Adipose tissue (tissue), 3 donors: ENCODE measurements around the gene THAP12. TPM values are rescaled to one million over a fixed set of nuclear protein-coding genes. Genes with fewer than 3 reads are reported as not detected.
"Not testable (repeated sequence)": the region's sequence is repeated elsewhere in the genome, so short reads cannot be mapped to it uniquely, and the experiment has no call there.

Experiments
- H3K27ac ChIP-seq: one replicate; pipeline ENCODE4 v1.5.1; 2013; ENCODE audit warnings: low read depth, low read length
- WGBS, 3 donors: extraction: QIAGEN DNeasy Blood & Tissue Kit; methylation state at CpG; one replicate each; pipeline ENCODE4 v1.1.7; 2013; 5-methylcytosine and 5-hydroxymethylcytosine counted together
- polyA plus RNA-seq, 3 donors: library from polyadenylated mRNA; stranded (reverse); fragments of 200-250 nt; gene quantifications; one replicate each; pipeline ENCODE4 v1.2.3, GENCODE V29; 2013
- donor health status: healthy with polysubstance abuse.
- donor health status: Bipolar disorder and iron deficiency.
- donor health status: healthy.

THAP12 gene
- polyA plus RNA-seq, 3 donors, result 15.2 to 43.6 (median 24.0) TPM

DNA sequence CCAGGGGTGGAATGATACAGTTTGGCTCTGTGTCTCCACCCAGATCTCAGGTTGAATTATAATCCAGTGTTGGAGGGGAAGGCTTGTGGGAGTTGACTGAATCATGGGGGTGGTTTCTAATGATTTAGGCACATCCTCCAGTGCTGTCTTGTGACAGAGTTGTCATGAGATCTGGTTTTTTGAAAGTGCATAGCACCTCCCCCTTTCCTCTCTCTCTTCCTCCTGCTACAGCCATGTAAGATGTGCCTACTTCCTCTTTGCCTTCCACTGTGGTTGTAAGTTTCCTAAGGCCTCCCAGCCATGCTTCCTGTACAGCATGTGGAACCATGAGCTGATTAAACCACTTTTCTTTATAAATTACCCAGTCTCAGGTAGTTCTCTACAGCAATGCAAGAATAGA lies 45.1 kb downstream of the THAP12 start:
- H3K27ac ChIP-seq, result no peak overlapping the region

DNA sequence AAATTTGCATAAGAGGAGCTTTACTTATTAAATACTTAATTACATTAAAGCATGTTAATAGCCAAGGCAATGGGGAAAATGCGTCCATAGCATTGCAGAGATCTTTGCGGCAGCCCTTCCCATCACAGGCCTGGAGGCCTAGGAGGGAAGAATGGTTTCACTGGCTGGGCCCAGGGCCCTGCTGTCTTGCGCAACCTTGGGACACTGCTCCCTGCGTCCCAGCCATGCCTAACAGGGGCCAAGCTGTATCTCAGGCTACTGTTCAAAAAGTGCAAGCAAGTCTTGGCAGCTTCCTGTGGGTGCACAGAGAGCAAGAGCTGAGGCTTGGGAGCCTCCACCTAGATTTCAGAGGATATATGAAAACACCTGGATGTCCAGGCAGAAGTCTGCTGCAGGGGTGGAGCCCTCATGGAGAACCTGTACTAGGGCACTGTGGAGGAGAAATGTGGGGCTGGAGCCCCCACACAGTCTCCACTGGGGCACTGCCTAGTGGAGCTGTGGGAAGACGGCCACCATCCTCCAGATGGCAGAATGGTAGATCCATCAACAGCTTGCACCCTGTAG lies 46.0 kb downstream of the THAP12 start:
- H3K27ac ChIP-seq, result no peak overlapping the region
- WGBS, 3 donors, result 85 to 97% (median 95%) methylated on average over 5 of the region's 5 CpGs

DNA sequence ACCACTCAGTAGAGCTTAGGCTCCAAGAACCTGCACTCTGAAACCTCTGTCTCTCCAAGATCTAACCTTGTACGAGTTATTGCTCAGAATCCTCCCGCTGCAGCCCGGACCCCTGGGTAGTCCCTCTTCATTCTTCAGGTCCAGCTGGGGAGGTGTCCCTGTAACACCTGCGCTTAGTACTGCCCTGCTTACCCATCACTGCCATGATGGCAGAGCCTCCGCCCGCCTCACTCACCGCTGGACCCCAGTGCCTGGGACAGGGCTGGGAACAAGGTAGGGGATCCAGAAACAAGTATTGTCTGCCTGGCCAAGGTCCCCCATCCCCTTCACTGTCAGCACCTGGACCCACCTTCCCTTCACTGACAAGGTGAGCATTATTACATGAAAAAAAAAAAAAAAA lies 50.3 kb downstream of the THAP12 start:
- 96 to 98% (median 96%) methylated on average over 7 of the region's 7 CpGs for WGBS, 3 donors
- H3K27ac ChIP-seq, result no peak overlapping the region

DNA sequence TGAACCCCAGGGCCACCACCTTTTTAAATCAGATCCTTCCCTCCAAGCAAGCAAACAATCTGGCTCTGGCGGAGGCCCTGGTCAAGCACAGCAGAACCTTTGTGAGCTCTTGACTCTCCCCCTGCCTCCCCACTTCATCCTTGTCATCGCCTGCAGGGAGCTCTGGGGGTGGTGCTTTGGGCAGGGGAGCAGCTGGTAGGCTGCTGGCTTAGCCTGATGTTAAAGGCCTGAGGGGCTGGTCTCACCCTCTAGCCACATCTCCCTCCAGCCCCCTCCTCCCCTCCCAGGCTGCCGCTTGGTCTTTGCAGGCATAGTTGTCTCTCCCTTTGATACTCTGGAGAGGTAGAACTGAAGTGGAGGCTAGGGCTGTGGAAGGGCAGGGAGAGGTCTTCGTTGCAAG lies 50.9 kb downstream of the THAP12 start:
- 89 to 94% (median 93%) methylated on average over 4 of the region's 4 CpGs for WGBS, 3 donors
- H3K27ac ChIP-seq, result no peak overlapping the region

DNA sequence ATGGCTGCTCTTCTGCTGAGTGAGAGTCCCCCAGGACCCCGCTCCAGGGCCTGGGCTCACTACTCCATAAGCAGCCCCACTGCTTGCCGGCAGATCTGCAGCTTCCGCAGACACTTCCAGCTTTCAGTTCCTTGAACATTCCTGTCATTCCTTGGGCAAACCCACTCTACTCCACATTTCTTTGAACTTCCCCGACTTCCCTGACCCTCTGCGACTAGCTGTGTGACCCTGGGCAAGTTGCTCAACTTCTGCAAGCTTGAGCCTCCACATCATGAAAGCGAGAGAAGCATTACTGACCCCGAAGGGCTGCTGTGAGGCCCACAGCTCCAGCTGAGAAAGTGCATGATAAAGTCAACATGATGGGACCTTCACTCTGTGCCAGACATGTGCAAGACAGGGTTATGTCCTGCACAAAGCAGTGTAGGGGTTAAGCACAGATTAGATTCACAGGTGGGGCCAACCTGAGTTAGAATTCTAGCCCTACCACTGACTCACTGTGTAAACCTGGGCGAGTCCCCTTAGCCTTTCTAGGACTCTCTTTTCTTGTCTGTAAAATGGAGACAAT lies 51.8 kb downstream of the THAP12 start:
- H3K27ac ChIP-seq, result no peak overlapping the region

DNA sequence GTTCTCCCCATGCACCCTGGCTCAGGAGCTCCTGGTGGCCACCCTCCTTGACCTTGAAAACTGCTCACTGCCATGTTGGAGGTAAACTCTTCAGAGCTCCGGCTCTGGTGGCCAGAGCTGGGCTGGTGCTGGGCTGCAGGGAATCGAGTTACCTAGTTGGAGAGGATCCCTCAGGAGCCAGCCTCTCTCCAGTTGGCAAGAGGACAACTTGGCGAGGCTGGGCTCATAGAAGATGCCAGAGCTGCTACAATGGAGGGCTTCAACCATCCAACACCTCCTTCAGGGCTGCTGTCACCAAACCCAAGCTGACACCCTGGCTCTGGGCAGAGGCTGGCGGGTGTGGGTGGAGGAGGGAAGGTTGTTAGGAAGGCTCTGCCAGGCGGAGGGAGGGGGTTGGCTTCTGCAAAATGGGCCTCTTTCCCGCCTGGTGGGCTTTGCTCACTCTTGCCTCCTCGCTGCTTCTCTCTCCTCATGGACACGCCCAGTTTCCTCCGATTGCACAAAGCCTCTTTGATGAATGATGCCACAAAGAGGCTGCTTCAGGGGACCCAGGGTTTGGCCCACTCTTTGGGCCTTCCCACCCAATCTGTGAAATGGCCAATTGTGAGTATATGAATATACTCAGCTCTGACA lies 53.1 kb downstream of the THAP12 start:
- WGBS, 3 donors, result 86 to 90% (median 89%) methylated on average over 9 of the region's 9 CpGs
- H3K27ac ChIP-seq, result no peak overlapping the region

More for the DNA sequence above, 51.8 kb downstream of the THAP12 start:
- 69 to 78% (median 72%) methylated on average over 8 of the region's 8 CpGs for WGBS, 3 donors

DNA sequence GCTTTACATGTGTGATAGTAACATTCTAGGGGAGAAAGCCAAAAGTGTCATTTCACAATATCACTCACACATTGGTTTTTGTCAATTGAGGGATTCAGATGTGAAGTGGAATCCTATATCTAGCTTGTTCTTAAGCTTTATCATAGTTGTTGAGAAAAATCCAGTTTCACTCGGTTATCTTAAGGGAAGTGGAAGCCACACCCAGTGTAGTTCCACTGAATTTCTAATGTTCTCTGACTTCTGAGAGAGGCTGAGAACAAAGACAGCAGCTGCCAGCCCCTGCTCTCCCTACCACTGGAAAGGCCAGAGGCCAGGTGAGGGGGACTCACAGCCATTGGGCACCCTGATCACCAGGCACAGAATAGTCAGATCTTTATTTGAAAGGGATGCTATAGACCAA lies 53.7 kb downstream of the THAP12 start:
- 18 to 38% (median 36%) methylated on average over 1 of the region's 1 CpG for WGBS, 3 donors
- H3K27ac ChIP-seq, result no peak overlapping the region

DNA sequence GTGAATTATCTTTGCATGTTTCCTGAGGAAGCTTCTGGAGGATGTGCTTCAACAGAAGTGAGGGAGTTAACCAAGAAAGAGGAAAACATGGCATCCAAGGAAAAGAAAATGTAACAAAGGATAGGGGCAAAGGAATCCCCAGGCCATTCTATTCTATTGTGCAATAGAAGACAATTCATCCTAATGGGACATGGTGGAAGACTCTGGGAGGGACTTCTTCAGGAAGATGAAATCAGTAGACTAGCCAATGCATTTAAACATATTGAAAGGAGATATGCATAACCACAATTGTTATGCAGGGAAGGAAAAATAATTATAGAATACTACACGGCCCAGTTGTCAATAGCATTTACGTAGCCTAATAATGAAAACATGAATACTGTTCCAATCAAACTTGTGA lies 55.7 kb downstream of the THAP12 start:
- no peak overlapping the region for H3K27ac ChIP-seq
- WGBS, 3 donors, result 86 to 94% (median 86%) methylated on average over 2 of the region's 2 CpGs

DNA sequence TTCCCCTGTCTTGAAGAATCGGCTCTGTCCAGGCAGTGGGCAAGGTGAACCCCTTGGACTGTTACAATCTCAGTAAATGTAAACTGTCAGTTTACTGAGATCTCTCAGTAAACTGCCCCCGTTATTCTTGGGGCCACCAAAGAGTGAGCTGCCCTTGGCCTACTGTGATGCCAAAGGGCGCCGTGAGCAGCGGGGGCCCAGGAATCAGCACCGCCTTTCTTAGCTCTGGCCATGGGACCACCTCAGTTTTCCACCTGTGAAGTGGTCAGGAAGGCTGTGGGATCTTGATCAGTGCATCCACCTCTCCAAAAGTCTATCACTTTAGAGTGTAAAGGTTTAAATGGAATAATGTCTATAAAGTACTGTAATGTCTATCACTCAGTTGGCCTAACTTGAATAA lies 57.1 kb downstream of the THAP12 start:
- no peak overlapping the region for H3K27ac ChIP-seq
- 95 to 97% (median 96%) methylated on average over 6 of the region's 6 CpGs for WGBS, 3 donors

DNA sequence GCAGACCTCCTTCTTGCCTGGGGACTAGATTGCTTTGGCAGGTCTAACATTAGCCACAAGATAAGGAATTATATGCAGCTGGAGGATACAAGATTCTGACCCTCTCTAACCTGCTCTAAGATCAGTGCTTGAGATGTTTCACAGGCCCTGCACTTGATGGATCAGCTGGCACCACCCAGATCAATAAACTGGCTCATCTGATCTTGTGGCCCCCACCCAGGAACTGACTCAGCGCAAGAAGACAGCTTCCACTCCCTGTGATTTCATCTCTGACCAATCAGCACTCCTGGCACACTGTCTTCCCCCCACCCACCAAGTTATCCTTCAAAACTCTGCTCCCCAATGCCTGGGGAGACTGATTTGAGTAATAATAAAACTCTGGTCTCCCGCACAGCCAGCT lies 57.6 kb downstream of the THAP12 start:
- not testable (repeated sequence) for H3K27ac ChIP-seq
- 86 to 97% (median 91%) methylated on average over 2 of the region's 2 CpGs for WGBS, 3 donors

DNA sequence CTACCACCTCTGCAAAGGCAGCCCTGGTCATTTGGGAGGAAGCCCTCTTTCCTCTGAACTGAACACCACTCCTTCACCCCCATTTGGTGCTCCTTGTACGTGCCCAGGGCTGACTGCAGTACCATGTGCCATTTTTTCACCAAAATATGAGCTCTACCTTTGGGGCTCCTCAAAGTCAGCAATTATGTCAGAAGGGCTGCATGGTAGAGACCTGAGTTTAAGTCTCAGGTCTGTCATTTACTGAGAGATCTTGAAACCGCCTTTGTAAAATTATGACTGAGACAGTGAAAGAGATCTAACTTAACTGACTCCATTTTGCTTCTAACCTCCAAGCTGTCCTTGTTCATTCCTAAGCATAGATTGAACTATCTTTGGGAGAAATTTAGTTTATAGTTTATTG lies 58.0 kb downstream of the THAP12 start:
- 90 to 95% (median 93%) methylated on average over 2 of the region's 2 CpGs for WGBS, 3 donors
- no peak overlapping the region for H3K27ac ChIP-seq

DNA sequence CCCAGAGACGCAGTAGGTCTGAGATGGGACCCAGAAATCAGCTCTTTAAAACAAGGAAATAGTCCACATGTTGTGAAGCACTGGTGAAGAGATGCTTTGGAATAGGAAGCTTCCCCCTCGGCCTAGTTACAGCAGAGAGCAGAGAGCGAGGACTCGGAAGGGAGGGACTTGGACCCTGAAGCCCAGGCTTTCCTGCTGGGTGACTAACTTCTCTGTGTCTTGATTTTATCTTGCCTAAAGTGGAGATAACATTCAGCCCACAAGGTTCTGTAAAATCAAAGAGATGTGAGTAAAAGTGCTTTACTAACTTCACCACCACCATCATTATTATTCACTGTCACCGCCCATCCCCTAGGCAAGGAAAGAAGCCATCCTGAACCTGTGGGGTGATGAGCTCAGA lies 58.4 kb downstream of the THAP12 start:
- no peak overlapping the region for H3K27ac ChIP-seq
- 48 to 61% (median 59%) methylated on average over 5 of the region's 5 CpGs for WGBS, 3 donors

DNA sequence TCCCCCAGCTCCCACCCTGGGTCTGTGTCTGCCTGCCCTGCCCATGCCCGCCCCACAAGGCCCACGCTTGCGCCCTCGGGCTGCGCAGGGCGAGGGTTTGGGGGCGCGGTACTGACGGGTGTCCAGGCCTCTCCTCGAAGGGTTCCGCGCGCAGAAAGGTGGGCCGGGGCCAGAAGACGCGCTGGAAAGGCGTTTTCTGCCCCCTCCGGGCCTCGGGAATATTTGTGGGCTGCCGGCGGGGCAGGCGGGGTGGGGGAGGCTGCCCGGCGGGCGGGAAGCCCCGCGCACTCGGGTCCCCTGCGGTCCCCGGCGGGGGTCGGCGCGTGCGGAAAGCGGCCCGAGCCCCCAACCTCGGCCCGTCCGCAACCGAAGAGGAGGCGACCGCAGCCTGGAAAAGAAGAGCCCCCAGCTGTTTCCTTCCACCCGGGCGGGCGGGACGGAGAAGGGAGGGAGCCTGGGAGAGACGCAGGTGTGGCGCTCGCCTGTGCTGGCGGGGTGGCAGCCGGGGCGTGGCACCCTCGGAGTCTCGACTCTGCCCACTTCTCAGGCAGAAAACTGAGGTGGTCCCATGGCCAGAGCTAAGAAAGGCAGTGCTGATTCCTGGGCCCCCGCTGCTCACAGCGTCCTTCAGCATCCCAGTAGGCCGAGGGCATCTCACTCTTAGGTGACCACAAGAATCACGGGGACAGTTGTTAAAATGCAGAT lies 59.0 kb downstream of the THAP12 start:
- WGBS, 3 donors, result 4 to 15% (median 10%) methylated on average over 45 to 59 of the region's 59 CpGs
- H3K27ac ChIP-seq, result no peak overlapping the region

DNA sequence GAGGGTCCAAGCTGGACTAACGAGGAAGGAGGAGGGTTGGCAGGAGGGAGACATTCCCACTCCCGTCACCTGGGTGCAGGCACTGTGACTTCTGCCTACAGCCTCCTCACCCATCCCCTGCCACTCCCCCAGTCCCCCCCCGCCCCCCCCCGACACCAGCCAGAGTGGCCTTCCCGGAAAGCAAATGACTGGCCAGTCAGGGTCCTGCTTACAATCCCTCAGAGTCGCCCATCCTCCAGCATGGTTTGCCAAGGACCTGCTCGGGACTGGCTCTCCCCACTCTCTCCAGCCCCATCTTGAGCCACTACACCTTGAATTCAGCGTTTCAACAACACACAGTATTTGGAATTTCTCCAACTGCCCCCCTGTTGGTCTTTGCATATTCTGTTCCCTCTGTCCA lies 59.6 kb downstream of the THAP12 start:
- 27 to 64% (median 55%) methylated on average over 5 to 8 of the region's 8 CpGs for WGBS, 3 donors
- no peak overlapping the region for H3K27ac ChIP-seq

DNA sequence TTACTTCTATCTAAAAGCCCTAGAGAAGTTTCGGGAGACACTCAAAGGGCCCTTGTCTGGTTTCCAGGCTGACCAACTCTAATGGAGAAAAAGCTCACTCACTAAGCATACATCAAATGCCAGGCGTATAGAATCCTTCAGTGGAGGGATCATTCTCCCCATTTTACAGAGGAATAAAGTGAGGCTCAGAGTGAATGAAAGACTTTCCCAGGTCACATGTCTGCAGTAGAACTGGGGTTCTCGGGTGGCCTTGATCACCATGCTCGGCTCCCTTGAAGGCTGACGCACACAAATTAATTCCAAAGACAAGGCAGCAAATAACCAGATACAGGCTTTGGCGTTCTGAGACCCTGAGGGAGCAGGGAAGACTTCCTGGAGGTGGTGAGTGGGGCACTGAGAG lies 60.0 kb downstream of the THAP12 start:
- WGBS, 3 donors, result 61 to 92% (median 88%) methylated on average over 6 of the region's 6 CpGs
- no peak overlapping the region for H3K27ac ChIP-seq

DNA sequence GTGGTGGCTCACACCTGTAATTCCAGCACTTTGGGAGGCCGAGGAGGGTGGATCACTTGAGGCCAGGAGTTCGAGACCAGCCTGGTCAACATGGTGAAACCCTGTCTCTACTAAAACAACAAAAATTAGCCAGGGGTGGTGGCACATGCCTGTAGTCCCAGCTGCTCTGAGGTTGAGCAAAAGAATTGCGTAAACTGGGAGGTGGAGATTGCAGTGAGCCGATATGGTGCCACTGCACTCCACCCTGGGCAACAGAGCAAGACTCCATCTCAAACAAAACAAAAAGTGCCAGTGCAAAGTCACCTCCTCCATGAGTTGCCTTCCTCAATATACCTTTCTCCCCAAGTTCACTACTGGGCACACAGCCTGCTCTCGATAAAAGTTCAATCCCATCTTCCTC lies 61.1 kb downstream of the THAP12 start:
- WGBS, 3 donors, result 73 to 82% (median 78%) methylated on average over 5 of the region's 5 CpGs
- H3K27ac ChIP-seq, result not testable (repeated sequence)

DNA sequence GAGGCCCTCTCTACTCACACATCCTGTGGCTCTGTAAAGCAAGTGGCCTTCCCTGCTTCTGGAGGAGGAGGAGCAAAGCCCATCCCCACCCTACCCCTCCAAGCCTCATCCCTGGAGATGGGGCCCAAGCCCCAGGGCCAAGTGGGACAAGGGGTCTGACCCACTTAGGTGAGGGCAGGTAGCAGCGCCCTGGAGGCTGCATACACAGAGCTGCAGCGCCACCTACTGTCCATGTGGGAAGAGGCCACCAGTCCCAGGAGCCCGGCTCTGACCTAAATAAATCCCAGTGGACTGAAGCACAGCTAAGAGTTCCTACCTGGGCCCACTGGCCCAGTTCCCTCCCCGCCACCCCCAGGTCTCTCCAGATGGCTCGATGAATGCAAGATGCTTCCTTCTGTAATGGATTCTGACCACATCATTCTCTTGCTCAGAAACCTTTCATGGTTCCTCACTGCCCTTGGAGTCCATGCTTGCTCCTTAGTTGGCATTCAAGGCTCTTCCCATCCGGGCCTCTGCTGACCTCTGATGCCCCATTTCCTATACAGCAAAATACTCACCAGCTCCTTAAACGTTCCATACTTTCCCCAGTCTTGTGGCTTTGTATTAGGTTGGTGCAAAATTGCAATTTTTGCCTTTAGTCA lies 62.1 kb downstream of the THAP12 start:
- H3K27ac ChIP-seq, result no peak overlapping the region
- WGBS, 3 donors, result 5% methylated on average over 7 of the region's 7 CpGs

DNA sequence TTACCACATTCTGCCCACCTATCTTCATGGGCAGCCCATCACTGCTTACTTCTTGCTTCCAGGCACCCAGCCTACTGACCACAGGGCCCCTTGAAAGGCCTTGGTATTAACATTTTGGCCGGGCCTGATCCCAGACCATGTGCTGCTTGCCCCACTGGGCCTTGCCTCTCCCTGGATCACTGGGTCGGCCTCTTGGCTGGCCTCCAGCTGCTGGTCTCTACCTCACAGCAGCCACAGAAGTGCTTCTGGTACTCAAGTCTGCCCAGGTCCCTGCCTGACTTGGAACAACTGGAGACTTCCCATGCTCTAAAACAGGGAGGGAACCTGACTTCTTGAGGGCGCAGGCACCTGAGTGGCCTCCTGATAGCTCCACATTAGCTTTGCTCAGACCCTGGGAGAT lies 63.6 kb downstream of the THAP12 start:
- no peak overlapping the region for H3K27ac ChIP-seq
- WGBS, 3 donors, result 31 to 82% (median 74%) methylated on average over 3 of the region's 3 CpGs

DNA sequence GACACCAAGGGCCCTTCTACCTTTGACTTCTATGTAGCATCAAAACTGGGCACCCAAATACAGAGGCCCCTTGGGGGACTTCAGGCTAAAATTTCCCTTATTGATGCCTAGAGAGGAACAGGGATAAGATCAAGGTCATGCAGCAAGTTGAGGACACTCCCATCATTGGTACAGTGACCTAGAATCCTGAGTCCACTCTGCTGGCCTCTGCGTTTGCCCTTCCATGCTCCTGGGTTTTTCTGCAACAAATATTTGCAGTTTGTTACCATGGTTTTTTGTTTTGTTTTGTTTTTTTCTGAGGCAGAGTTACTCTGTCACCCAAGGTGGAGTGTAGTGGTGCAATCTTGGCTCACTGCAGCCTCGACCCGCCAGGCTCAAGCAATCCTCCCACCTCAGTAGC lies 64.2 kb downstream of the THAP12 start:
- no peak overlapping the region for H3K27ac ChIP-seq
- 59 to 66% (median 64%) methylated on average over 3 of the region's 3 CpGs for WGBS, 3 donors
